Dedifferentiated amniotic fluid mesenchymal stem cell (primary cell): ENCODE results near the gene AK2.
A peak's percentile ranks its signal among the peaks of the same experiment; 100 is the strongest.
"Not testable (repeated sequence)": the region's sequence is repeated elsewhere in the genome, so short reads cannot be mapped to it uniquely, and the experiment has no call there.

Experiments
- DNase-seq: peaks from one replicate; pipeline ENCODE4 v3.0.0-alpha.2; 2016; ENCODE audit errors: extremely low spot score

Gene AK2

DNA sequence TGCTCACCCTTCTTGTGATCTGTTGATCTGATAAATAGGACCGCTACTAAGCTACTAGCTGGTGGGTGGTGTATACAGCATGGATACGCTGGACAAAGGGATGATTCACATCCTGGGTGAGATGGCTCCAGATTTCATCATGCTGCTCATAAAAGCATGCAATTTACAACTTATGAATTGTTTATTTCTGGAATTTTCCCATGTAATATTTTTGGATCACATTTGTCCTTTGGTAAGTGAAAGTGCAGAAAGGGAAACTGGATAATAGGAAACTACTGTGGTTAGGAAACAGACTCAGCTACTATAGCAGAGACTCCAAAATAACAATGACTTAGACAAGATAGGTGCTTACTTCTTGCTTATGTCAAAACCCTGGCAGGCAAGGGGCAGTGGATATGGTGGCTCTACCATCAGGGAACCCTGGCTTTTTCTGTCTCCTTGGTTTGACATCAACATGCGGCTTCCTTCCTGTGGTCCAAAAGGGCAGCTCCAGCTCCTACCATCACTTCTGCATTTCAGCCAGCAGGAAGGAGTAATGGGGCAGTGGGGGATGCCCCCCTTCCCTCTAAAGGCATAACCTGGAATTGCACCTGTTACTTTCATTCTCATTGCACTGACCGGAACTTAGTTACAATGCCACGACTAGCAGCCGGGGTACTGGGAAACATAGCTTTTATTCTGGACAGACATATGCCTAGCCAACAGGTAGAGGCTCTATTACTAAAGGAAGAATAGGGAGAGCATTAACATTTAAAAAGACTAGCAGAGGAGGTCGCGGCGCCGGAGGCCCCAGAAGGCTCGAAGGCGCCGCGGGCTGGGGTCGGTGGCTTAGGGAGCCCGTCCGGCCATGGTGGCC lies 13.8 kb upstream of the AK2 start:
- peak; percentile 82 for DNase-seq

DNA sequence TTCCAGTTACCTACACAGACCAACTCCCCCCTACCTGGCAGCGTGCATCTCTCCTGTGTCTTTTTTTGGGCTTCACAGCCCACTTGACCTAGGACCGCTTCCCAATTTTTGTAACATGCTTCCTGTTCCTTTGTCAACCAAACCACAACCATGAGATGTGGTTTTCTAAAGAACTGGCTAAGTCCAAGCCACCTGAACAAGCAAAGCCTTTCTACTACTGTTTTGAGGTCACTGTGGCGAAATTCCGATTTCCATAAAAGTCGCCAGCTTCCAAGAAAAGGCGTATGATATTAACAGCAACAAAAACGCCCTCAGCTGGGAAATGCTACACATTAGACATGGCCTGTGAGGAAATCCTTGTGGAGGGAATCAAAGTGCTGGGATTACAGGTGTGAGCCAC lies 12.7 kb upstream of the AK2 start:
- peak; percentile 13 for DNase-seq

DNA sequence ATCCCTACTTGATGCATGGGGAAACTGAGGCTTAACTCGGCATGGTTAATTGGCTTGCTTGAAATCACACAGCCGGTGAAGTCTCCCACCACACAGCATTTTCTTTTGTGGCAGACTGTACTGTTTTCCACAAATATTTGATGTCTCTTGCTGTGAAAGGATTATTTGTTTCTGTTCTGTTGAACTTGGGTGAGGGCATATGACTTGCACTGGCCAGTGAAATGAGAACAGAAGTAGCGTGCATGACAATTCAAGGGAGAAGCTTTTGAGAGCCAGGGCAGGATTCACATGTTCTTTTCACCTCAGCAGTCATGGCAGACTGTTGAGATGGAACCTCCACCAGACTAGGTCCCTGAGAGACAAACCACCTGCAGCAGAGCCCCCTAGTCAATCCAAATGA lies 11.7 kb upstream of the AK2 start:
- DNase-seq, result peak; percentile 11

DNA sequence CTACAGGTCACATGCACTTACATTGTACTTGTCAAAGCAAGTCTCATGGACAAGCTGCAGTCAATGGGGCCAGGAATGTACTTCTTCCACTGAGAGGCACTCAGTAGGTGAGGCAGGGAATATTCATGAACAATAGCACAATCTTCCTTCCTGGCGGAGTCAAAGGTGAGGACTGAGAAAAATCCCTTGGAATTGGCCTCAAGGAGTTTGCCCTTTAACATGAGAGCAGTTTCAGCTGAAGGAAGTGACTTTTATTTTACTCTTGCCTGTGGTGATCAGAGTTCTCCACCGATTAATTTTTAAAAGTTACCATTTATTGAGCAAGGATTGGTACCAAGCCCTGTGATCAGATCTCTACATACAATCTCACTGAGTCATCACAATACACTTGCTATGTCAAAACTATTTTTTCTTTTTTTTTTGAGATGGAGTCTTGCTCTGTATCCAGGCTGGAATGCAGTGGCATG lies 11.2 kb upstream of the AK2 start:
- peak; percentile 36 for DNase-seq

DNA sequence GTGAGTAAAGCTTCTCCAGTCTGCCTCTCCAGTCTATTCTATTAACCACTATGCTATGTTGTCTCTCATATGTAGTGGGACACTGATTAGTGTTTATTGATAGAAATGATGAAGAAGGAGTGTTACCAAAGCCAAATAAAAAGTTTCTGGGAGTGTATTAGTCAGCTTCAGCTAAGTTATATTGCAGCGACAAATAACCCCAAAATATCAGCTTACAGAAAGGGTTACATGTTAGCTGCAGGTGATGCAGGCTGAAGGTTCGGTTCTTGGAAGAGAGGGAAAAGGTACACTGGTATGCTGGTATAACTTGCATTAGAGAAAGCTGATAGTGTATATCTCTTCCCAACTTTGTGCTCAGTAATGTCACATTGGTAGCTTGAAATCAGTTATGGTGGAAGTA lies 10.6 kb upstream of the AK2 start:
- no peak for DNase-seq

DNA sequence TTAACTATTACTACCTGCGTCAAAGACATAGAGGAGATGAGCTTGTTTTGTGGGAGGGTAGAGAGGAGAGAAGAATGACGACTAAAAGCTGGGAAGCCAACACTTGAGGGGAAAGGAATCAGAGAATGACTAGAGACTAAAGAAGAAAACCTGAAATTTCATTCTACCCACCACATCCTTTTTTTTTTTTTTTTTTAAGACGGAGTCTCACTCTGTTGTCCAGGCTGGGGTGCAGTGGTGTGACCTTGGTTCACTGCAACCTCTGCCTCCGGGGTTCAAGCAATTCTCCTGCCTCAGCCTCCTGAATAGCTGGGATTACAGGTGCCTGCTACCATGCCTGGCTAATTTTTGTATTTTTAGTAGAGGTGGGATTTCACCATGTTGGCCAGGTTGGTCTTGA lies 9.6 kb upstream of the AK2 start:
- not testable (repeated sequence) for DNase-seq

DNA sequence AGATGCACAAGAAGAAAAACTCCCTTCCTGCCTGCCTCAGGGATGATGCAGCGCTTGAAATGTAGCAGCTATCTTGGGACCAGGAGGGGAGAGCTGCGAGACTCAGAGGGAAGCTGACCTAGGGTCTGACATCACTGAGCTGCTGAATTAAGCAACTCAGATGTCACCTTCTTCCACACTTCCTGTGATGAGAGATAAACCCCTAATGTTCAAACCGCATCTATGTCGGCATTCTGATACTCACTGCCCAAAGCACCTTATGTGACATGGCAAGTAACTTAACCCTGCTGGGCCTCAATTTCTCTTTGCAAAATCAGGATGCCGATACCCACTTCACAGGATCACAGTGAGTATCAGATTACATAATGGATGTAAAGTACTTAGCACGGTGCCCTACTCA lies 9.1 kb upstream of the AK2 start:
- no peak for DNase-seq

DNA sequence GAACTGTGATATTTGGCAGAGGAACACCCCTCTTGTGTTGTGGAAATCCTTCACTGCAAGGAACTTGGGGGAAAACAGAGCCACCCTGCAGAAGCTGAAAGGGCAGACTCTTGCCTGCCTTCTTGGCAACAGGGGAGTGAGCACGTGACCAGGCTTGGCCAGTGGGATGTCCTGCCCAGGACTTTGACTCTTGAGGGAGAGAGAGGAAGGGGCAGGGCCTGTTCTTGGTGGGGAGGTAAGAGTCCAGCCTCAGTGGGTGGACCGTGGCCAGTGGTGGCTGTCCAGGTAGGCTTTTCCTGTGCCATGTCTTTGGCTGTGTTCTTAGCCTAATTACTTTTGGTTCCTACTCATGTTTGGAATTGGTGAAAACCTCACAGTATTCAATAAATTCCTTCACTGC lies 8.6 kb upstream of the AK2 start:
- DNase-seq, result no peak

DNA sequence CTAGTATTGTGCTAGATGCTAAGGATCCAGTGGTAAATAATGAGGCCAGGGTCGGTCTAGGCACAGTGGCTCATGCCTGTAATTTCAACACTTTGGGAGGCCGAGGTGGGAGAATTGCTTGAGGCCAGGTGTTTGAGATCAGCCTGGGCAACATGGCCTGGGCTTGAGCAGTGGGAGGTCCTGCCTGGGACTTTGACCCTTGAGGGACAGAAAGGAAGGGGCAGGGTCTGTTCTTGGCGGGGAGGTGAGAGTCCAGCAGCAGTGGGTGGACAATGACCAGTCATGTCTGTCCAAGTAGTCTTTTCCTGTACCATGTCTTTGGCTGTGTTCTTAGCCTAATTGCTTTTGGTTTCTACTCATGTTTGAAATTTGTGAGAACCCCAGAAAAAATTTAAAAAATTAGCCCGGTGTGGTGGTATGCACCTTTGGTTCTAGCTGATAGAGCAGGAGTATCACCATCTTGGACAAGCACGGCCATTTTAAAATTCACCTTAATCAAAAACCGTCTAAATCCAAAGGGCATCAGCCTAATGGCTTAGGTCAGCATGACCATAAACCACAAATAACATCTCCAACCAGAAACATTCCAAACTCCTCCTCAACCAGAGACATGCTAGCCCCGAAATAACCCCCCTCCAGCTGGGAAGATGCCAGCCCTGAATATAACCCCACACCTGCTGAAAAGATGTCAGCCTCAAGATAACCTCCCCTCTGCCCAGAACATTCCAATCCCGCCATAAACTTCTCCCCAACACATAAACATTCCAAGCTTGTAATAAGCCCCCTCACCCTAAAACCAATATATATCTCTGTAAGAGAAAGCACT lies 6.8 kb upstream of the AK2 start:
- DNase-seq, result no peak

DNA sequence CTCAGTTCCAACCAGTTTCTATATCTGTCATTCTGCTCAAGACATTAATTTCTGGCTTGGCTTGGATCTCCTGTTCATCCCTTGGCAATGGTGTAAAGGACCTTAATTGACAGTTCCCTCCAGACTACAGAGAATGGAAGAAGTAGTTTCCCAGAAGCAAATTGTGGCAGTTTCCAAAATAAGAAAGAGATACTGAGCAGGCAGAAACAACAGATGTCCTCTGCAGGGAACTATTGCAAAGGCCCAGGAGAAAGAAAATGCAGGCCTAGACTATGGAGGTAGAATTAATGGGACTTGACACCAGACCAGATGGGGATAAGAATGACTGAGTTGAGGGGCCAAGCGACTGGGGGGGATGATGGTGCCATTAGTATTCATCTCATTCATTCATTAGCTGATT lies 6.1 kb upstream of the AK2 start:
- no peak for DNase-seq

DNA sequence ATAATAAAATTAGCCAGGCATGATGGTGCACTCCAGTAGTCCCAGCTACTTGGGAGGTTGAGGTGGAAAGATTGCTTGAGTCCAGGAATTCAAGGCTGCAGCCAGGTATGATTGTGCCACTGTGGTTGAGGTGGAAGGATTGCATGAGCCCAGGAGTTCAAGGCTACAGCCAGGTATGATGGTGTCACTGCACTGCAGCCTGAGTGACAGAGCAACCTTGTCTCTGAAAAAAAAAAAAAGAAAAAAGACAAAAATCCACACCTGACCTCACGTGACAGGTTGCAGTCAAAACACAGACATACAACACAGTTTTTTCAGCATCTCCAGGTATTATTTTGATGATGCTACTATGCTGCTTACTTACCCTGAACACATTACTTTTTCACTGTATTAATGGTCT lies 4.3 kb upstream of the AK2 start:
- DNase-seq, result no peak

DNA sequence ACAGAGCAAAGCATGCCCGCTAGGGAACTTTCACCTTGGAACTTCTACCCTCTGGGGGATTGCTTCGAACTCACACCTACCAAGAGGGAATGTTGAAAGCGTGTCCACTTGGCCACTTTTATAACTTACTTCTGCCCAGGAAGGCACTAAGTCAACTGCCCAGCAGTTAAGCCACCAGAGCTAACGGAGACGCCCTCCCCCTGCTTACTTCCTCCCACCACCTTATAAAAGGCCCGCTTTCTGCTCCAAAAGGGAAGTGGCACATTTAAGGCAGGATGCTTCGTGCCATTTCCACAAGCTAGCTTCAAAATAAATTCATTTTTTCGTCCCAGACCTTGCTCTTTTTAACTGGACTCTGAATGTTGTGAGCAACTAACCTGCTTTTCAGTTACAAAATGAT lies 3.2 kb upstream of the AK2 start:
- DNase-seq, result no peak

DNA sequence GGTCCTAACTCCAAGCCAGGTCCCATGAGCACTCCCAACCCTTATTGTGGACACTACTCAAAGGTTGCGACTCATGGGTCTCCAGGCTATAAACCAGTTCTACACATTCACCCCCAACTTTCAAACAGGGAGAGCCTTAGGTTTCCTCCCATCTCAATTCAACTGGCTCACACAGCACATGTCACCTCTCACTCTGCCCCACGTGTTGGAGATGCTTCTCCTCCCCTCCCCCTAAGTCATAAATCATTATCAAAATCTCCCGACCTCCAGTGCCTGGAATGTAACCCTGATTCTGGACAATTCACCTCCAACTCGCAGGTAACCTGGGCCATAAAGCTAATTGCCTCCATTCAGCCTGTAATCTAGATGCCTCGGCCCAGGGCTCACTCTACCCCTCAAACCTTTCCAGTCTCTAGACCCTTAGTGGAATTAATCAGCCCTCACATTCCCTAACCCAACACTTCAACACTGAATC lies 595 bp downstream of the AK2 start:
- DNase-seq, result no peak

DNA sequence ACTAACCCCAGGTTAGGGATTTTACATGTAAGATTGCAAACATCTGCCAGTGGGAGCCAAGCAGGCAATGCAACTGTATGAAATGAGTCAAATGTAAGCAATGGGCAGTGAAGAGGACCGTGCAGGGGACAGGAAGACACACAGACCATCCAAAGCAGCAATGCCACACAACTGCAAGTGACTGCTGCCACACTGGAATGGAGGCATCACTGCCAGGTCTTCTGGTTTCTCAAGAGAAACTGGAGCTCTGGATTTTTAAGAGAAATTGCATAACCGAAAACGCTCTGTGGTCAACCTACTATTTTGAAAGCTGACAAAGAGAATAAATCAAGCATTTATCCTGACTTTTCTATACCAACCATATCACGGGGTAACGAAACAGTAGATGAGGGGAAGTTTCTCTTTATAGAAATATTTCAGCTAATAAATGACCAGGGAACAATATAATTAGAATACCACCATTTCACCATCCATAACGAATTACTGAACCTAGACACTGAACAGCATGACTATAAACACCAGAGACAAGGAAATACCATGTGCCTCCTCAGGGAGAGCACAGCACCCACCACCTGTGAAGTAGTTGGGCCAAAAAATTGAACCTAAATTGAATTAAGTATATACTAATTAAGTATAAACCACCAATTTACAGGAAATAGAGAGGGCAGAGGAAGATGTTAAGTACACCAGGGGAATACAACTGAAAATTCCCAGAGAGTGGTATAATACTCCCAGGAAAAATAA lies 4.4 kb downstream of the AK2 start:
- peak; percentile 52 for DNase-seq

DNA sequence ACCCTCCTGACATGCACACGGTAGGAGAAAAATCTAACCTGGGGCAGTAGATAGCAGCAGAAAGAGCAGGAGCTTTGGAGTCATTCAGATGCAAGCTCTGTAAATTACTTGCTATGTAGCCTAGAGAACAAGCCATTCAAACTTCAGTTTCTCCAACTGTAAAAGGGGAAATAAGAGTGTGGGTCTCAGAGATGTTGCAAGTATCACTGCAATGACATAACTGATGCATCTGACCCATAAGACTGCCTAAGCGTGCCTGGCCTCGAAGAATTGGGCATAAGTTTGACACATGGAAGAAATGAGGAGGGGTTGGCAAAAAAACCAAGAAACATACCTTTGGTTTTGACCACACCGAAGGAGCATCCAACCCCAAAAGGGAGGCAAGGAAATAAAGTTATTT lies 5.2 kb downstream of the AK2 start:
- DNase-seq, result no peak

DNA sequence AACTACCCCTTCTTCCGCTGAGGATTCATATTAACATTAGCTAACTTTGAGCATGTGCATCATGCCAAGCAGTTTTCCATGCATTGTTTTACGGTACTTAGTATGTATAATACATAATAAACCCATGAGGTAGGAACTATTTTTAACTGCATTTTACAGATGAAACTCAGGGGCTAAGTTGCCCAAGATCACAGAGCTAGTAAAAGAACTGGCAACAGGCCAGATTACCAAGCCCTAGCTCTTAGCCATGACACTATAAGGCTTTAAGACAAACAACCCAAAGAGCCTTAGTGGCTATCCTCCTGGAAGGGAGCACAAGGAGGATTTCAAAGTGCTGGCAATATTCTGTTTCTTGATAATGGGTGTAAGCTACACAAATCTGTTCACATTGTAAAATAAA lies 6.1 kb downstream of the AK2 start:
- no peak for DNase-seq

DNA sequence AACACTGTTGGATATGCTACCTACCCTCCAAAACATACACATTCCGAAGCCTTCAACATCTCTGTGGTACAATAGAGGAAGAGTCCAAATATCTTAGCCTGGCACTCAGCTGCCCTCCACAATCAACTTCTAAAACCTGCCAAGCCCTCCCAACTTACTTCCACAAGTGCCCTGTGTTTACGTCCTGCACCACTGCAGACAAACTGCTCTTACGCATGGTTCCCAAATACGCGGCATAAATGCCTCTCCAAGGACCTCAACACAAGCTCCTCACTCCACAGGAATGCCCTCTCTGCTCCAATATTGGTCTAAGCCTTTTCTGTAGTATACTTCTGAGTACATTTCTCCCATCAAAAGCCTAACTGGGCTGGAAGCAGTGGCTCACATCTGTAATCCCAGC lies 6.8 kb downstream of the AK2 start:
- no peak for DNase-seq

DNA sequence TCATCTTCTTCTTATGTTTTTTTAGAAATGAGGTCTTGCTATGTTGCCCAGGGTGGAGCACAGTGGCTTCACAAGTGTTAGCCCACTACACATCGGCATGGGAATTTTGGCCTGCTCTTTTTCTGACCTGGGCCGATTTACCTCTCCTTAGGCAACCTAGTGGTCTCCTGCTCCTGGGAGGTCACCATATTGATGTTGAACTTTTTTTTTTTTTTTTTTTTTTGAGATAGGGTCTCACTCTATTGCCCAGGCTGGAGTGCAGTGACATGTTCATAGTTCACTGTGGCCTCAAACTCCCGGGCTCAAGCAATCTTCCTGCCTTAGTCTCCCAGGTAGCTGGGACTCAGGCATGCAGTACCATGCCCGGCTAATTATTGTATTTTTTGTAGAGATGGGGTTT lies 7.5 kb downstream of the AK2 start:
- no peak for DNase-seq

DNA sequence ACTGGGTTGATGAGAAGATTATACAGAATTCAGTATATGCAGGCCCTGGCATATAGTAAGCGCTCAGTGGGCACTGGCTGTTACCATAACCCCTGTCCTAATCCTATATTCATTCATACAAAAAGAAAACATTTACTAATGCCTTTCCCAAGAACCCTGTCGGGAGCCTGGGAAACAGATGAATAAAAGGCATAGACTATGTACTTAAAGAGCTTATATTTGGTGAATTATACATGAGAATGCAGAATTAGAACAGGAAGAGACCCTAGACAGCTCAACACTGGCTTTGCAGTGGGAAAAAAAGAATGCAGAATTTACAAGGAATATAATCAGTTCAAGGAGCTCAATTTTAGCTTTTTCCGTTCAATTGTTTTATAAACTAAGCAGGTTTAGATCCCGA lies 10.9 kb downstream of the AK2 start:
- no peak for DNase-seq

DNA sequence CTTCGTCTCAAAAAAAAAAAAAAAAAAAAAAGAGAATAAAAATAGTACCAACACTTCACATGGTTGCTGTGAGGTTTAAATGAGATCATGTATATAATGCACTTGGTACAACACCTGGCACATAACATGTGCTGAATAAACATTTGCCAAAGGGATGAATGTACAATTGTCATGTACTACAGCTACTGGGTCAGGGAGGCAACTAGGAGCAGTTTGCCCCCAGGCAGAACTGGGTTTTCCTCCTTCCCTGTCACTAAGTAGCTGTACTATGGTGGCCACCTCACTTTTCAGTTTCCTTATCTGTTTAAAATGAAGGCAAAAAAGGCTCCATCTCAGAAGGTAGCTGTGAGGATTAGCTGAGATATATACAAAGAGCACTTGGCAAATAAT lies 11.5 kb downstream of the AK2 start:
- no peak for DNase-seq

DNA sequence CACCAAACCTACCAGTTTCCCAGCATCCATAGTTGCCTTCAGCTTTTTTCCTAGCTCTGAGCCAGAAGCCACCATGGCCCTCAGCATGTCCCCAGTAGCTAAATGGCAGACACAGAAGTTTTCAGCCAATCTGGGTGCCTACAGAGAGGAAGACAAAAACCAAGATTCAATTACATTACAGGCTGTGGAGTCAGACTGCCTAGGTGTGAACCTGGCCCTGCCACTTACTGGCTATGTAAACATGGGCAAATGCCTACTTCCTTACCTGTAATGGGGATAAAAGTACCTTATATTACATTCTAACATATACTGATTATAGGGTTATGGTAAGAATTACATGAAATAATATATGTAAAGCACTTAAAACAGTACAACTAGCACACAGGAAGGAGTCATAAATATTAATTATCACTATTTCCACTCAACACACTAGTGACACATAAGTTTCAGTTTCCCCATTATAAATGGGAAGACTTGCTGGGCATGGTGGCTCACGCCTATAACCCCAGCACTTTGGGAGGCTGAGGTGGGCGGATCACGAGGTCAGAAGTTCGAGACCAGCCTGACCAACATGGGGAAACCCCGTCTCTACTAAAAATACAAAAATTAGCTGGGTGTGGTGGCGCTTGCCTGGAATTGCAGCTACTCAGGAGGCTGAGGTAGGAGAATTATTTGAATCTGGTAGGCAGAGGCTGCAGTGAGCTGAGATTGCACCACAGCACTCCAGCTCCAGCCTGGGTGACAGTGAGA lies 12.1 kb downstream of the AK2 start:
- not testable (repeated sequence) for DNase-seq
